A673 (cell line): ENCODE results near the gene HOXA13.
A peak's percentile ranks its signal among the peaks of the same experiment; 100 is the strongest.

Experiments used
- EZH2 ChIP-seq: fragments of 200-600 bp; sonication (generic); IDR thresholded peaks from 2 replicates; pipeline ENCODE4 v1.6.1; 2017; ENCODE audit warnings: borderline replicate concordance, low read depth, mild to moderate bottlenecking, mixed read lengths, antibody characterized with exemption, low read length; ENCODE audit not compliant: poor library complexity, severe bottlenecking
- TF ChIP-seq, protein P1 (sequence below): fragments of 300-800, 200-600 bp; sonication (generic); conservative IDR thresholded peaks from 2 replicates; pipeline ENCODE4 v1.5.1; 2017; ENCODE audit warnings: low read depth, mild to moderate bottlenecking, antibody characterized with exemption, low read length, moderate library complexity, mixed read lengths

DNA sequence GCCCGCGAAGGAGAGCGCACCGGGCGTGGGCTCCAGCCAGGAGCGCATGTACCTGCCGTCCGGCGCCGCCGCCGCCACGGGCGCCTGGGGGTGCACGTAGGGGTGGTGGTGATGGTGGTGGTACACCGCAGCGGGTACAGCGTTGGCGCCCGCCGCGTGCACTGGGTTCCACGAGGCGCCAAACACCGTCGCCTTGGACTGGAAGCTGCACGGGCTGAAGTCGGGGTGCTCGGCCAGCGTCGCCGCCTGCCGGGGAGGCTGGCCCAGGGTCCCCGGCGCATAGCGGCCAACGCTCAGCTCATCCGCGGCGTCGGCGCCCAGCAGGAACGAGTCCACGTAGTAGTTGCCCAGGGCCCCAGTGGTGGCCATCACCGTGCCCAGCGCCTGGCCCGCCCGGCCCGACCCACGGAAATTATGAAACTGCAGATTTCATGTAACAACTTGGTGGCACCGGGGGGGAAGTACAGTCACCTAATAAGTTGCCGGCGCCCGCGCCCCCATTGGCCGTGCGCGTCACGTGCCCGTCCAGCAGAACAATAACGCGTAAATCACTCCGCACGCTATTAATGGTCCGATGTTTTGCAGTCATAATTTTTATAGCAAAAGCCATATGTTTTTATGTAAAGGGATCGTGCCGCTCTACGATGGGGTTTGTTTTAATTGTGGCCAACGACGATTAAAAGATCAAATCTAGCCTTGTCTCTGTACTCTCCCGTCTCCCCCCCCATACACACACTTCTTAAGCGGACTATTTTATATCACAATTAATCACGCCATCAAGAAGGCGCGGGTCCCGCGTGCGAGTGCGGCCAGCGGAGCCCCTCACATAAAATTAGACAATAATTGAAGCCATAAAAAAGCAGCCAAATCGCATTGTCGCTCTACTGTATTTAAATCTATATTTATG, 34.5 kb downstream of the HOXA13 start, which contains the start of gene HOXA9:
- TF ChIP-seq, protein P1, sequence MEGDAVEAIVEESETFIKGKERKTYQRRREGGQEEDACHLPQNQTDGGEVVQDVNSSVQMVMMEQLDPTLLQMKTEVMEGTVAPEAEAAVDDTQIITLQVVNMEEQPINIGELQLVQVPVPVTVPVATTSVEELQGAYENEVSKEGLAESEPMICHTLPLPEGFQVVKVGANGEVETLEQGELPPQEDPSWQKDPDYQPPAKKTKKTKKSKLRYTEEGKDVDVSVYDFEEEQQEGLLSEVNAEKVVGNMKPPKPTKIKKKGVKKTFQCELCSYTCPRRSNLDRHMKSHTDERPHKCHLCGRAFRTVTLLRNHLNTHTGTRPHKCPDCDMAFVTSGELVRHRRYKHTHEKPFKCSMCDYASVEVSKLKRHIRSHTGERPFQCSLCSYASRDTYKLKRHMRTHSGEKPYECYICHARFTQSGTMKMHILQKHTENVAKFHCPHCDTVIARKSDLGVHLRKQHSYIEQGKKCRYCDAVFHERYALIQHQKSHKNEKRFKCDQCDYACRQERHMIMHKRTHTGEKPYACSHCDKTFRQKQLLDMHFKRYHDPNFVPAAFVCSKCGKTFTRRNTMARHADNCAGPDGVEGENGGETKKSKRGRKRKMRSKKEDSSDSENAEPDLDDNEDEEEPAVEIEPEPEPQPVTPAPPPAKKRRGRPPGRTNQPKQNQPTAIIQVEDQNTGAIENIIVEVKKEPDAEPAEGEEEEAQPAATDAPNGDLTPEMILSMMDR, result no peak
- TF ChIP-seq EZH2, result peak; percentile 84
